Mammary epithelial cell (primary cell): ENCODE results near the gene CABLES1.

Experiments used
- EZH2 ChIP-seq: IDR thresholded peaks from 2 replicates; pipeline ENCODE4 v1.6.1; 2012; ENCODE audit warnings: low read length, inconsistent platforms, borderline replicate concordance
- TF ChIP-seq, protein P1 (sequence below), 2 donors: IDR thresholded peaks in 1 of 2; conservative IDR thresholded peaks in 1 of 2; 2 replicates each; pipeline ENCODE4 v1.5.1; 2011 to 2012; ENCODE audit warnings: inconsistent platforms in 2 of 2, low read length in 2 of 2, mild to moderate bottlenecking in 2 of 2, control low read depth in 1 of 2, low read depth in 1 of 2; ENCODE audit not compliant: insufficient read depth in 1 of 2; ENCODE audit errors: extremely low read depth in 1 of 2

DNA sequence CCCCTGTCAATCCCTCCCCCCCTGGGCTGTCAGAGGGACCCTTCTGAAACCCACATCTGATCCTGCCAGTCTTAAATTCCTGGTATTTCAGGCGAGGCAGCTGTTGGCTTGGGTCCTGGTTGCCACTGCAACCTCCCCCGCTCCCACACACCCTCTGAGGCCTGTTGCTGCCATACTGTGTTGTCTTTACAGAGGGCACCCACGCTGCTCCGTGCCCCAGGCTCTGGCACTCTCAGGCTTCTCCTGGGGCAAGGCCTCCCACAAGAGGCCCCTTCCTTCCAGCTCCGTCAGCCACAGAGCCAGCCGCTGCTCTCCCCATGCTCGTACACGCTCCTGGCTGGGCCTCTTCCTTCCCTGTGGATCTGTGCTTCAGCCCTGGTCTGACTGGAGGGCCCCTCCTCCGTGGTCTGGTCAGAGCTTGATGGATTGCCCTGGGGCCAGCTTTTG, 8.6 kb downstream of the CABLES1 start:
- TF ChIP-seq, protein P1, sequence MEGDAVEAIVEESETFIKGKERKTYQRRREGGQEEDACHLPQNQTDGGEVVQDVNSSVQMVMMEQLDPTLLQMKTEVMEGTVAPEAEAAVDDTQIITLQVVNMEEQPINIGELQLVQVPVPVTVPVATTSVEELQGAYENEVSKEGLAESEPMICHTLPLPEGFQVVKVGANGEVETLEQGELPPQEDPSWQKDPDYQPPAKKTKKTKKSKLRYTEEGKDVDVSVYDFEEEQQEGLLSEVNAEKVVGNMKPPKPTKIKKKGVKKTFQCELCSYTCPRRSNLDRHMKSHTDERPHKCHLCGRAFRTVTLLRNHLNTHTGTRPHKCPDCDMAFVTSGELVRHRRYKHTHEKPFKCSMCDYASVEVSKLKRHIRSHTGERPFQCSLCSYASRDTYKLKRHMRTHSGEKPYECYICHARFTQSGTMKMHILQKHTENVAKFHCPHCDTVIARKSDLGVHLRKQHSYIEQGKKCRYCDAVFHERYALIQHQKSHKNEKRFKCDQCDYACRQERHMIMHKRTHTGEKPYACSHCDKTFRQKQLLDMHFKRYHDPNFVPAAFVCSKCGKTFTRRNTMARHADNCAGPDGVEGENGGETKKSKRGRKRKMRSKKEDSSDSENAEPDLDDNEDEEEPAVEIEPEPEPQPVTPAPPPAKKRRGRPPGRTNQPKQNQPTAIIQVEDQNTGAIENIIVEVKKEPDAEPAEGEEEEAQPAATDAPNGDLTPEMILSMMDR (conservative IDR thresholded peaks at IDR 0.05 in 1 of 2, IDR thresholded peaks at IDR 0.05 in 1 of 2; ENCODE audit: extremely low read depth in 1 of 2, insufficient read depth in 1 of 2, low read depth in 1 of 2, low read length in 2 of 2) = no peak
- TF ChIP-seq EZH2 = no peak
